GM18508 (cell line): ENCODE measurements around the gene DNAJC10.
"Not testable (repeated sequence)": the region's sequence is repeated elsewhere in the genome, so short reads cannot be mapped to it uniquely, and the experiment has no call there.

ENCODE experiments used
- ATAC-seq: cut with Tn5 transposase; IDR thresholded peaks from one replicate; pipeline ENCODE4 v1.9.1; 2021; ENCODE audit warnings: moderate number of reproducible peaks; ENCODE audit not compliant: insufficient read depth, unreplicated experiment

Gene DNAJC10

GRCh38 chr2:182724656-182725055 is 8.6 kb downstream of the DNAJC10 start:
- ATAC-seq, result no peak

GRCh38 chr2:182726473-182726872 is 10.4 kb downstream of the DNAJC10 start:
- no peak for ATAC-seq

GRCh38 chr2:182728014-182728413 is 12.0 kb downstream of the DNAJC10 start:
- ATAC-seq, result no peak

- no peak for ATAC-seq
Measured at GRCh38 chr2:182729710-182730339, 13.8 kb downstream of the DNAJC10 start.

GRCh38 chr2:182730486-182730885 is 14.4 kb downstream of the DNAJC10 start:
- ATAC-seq, result no peak

GRCh38 chr2:182732736-182733135 is 16.7 kb downstream of the DNAJC10 start:
- ATAC-seq, result no peak

GRCh38 chr2:182733572-182733971 is 17.5 kb downstream of the DNAJC10 start:
- ATAC-seq, result no peak

GRCh38 chr2:182736856-182737255 is 20.8 kb downstream of the DNAJC10 start:
- not testable (repeated sequence) for ATAC-seq

- ATAC-seq, result no peak
Measured at GRCh38 chr2:182740701-182741100, 24.6 kb downstream of the DNAJC10 start.

- no peak for ATAC-seq
Measured at GRCh38 chr2:182741620-182742019, 25.6 kb downstream of the DNAJC10 start.

GRCh38 chr2:182744490-182744889 is 28.4 kb downstream of the DNAJC10 start:
- ATAC-seq, result no peak

- no peak for ATAC-seq
Measured at GRCh38 chr2:182745061-182745460, 29.0 kb downstream of the DNAJC10 start.

- ATAC-seq, result not testable (repeated sequence)
Measured at GRCh38 chr2:182745894-182746293, 29.8 kb downstream of the DNAJC10 start.

- no peak for ATAC-seq
Measured at GRCh38 chr2:182754231-182754630, 38.2 kb downstream of the DNAJC10 start.

GRCh38 chr2:182758379-182758778 is 42.3 kb downstream of the DNAJC10 start:
- ATAC-seq, result no peak

- ATAC-seq, result no peak
Measured at GRCh38 chr2:182761903-182762302, 45.8 kb downstream of the DNAJC10 start.

GRCh38 chr2:182763311-182763912 is 47.4 kb downstream of the DNAJC10 start:
- ATAC-seq, result no peak

- no peak for ATAC-seq
Measured at GRCh38 chr2:182766626-182767025, 50.6 kb downstream of the DNAJC10 start.

GRCh38 chr2:182767578-182767977 is 51.5 kb downstream of the DNAJC10 start:
- no peak for ATAC-seq

GRCh38 chr2:182768950-182769349 is 52.9 kb downstream of the DNAJC10 start:
- ATAC-seq, result not testable (repeated sequence)

GRCh38 chr2:182779323-182779722 is 63.3 kb downstream of the DNAJC10 start:
- no peak for ATAC-seq

GRCh38 chr2:182781099-182781498 is 65.0 kb downstream of the DNAJC10 start:
- ATAC-seq, result not testable (repeated sequence)
